ENCODE measurements around the gene WIZ. TPM values are rescaled to one million over a fixed set of nuclear protein-coding genes. Genes with fewer than 3 reads are reported as not detected.

The WIZ gene
- total and polyA plus RNA-seq, 2 of the 8 experiments (the other 6 are each of a cell fraction or from before 2014, with no cell fraction given), result 12.5 to 33.2 TPM

DNA sequence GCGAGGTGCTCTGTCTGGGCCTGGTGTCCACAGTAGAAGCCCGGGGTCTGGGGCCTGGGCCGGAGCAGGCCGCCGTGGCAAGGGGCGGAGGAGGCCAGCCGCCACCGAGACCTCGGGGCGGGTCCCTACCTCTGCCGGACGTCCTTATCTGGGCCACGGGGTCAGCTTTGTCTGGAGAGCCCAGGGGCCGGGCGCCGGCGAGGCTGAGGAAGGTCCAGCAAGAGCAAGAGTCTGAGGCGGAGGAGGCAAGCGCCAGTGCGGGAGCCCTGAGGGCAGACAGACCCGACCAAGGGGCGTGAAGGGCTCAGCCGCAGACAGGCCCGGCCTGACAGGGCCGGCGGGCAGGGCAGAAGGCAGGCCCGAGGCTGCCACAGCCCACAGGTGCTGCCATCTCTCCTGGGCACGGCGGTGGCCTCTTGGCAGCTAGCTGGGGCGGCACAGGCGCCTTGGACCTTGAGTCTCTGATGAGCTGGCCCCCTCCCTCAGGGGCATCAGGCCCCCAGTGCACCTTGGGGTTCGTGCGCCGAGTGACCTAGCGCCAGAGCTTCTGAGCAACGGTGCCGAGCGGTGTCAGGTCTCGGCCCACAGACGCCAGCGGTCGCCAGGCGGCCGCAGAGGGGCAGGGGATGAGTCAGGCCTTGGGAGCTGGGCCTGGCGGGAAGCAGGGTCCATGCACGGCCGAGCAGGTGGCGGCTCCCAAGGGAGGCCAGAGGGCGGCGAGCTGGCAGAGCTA is 51.1 kb downstream of the WIZ start:
- no peak overlapping the region; the same call in 1 of the 2 replicates for H4K8ac ChIP-seq (ENCODE audit: extremely low read depth, insufficient read depth, low read length)
- no peak overlapping the region for H2BK20ac ChIP-seq (ENCODE audit: low read length)
- no peak overlapping the region for H3K4me2 ChIP-seq (ENCODE audit: insufficient read depth in 1 of 2, low read depth in 2 of 2, low read length in 2 of 2)
- no peak overlapping the region for H3K18ac ChIP-seq (ENCODE audit: extremely low read depth, low read length)
- no peaks in the 10 kb centered on the region for H3K4me1 ChIP-seq (replicated peaks in 1 of 4; ENCODE audit: control insufficient read depth in 3 of 4, insufficient read depth in 4 of 4, low read length in 3 of 4)
- H3K79me1 ChIP-seq (ENCODE audit: low read depth, low read length), result peaks cover 22% of the 10 kb centered on the region
- H2AK5ac ChIP-seq (ENCODE audit: low read depth, low read length), result no peak overlapping the region
- H2BK5ac ChIP-seq (ENCODE audit: low read depth, low read length), result no peak overlapping the region
- no peak overlapping the region for H3K56ac ChIP-seq (replicated peaks; ENCODE audit: insufficient read length, low read depth, low read length)
- H3K14ac ChIP-seq (ENCODE audit: insufficient read length), result no peak overlapping the region
- POLR2A ChIA-PET (ENCODE audit: partially characterized antibody), result interaction anchor here (0.8 to 7.0 kb wide), 4 partner anchors 12 to 19 kb away, joined by 3 to 36 read pairs (median 4); partner anchors contain the start of gene AKAP8
- no peaks in the 10 kb centered on the region for H3K9me3 ChIP-seq (ENCODE audit: insufficient read depth in 2 of 2, low read depth in 1 of 2, low read length in 1 of 2)
- DNase-seq (ENCODE audit: low read depth in 1 of 2, low spot score in 2 of 2), result no peak
- H3K23me2 ChIP-seq (ENCODE audit: low read depth, low read length), result no peaks in the 10 kb centered on the region
- H3K27ac ChIP-seq (ENCODE audit: low read depth, low read length), result no peak overlapping the region
- H3K79me2 ChIP-seq (ENCODE audit: control insufficient read depth in 1 of 2, insufficient read depth in 2 of 2, low read length in 2 of 2), result peaks cover 7 to 39% of the 10 kb centered on the region in 2 experiments; a peak in 3 of 4 replicates
- H2BK12ac ChIP-seq (ENCODE audit: low read depth, low read length), result no peak overlapping the region
- no peak overlapping the region for H3K23ac ChIP-seq (ENCODE audit: insufficient read length)
- no peak overlapping the region for H4K5ac ChIP-seq (ENCODE audit: insufficient read length, low read depth, low read length)
- H2BK15ac ChIP-seq (ENCODE audit: low read length), result no peak overlapping the region
- no peak overlapping the region for H2AFZ ChIP-seq (ENCODE audit: low read length)
- H4K91ac ChIP-seq (replicated peaks; ENCODE audit: insufficient read length, low read length), result no peak overlapping the region
- H3K4me3 ChIP-seq (ENCODE audit: extremely low read depth in 1 of 4, insufficient read depth in 2 of 4, low read depth in 3 of 4, low read length in 4 of 4), result no peak overlapping the region
- TF ChIP-seq SAP30 (IDR thresholded peaks at IDR 0.05; ENCODE audit: insufficient read depth, insufficient replicate concordance, low read length), result no peak
- no peak for TF ChIP-seq JUND (IDR thresholded peaks at IDR 0.05; ENCODE audit: low read length)
- TF ChIP-seq, protein P1, sequence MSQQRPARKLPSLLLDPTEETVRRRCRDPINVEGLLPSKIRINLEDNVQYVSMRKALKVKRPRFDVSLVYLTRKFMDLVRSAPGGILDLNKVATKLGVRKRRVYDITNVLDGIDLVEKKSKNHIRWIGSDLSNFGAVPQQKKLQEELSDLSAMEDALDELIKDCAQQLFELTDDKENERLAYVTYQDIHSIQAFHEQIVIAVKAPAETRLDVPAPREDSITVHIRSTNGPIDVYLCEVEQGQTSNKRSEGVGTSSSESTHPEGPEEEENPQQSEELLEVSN (IDR thresholded peaks at IDR 0.05), result no peak
- TF ChIP-seq TBP (IDR thresholded peaks at IDR 0.05; ENCODE audit: low read depth, low read length), result no peak
- no peak for TF ChIP-seq KDM1A (IDR thresholded peaks at IDR 0.05; ENCODE audit: borderline replicate concordance, low read length)
- TF ChIP-seq FOSL1 (IDR thresholded peaks at IDR 0.05; ENCODE audit: insufficient read depth, low read depth, low read length), result no peak
- H3K9ac ChIP-seq (replicated peaks in 1 of 4; ENCODE audit: extremely low read depth in 1 of 4, low read depth in 3 of 4, low read length in 3 of 4), result no peak overlapping the region
- CTCF ChIA-PET (ENCODE audit: partially characterized antibody), result interaction anchor here (0.9 to 1.5 kb wide), 5 partner anchors 12 to 146 kb away, joined by 3 to 4 read pairs (median 3); no protein-coding TSS in a partner anchor
- 92% methylated on average over 47 of the region's 50 CpGs; no CpG with 5 or more reads in 1 of the 2 experiments for WGBS, 2 experiments (ENCODE audit: extremely low coverage in 1 of 2, insufficient coverage in 1 of 2, insufficient read length in 1 of 2, insufficient replicate concordance in 2 of 2, low coverage in 1 of 2, low lambda C conversion rate in 2 of 2, missing lambda C conversion rate in 1 of 2)
- no peak overlapping the region for H3K4ac ChIP-seq (replicated peaks; ENCODE audit: insufficient read length, low read depth, low read length)
- no peak for FAIRE-seq
- no peaks in the 10 kb centered on the region for H3K27me3 ChIP-seq (replicated peaks in 1 of 4; ENCODE audit: control insufficient read depth in 3 of 4, extremely low read depth in 1 of 4, insufficient read depth in 3 of 4, low read length in 3 of 4)
- peaks cover 19 to 31% of the 10 kb centered on the region in 2 experiments for H4K20me1 ChIP-seq (replicated peaks in 1 of 2; ENCODE audit: control insufficient read depth in 1 of 2, insufficient read depth in 2 of 2, low read length in 2 of 2)
- H3K36me3 ChIP-seq (ENCODE audit: control insufficient read depth in 2 of 4, insufficient read depth in 4 of 4, low read length in 3 of 4), result peaks cover 28 to 60% (median 42%) of the 10 kb centered on the region in 4 experiments
- no peak overlapping the region for H2BK120ac ChIP-seq (replicated peaks; ENCODE audit: low read depth, low read length)

All from H1 (cell line).